ENCODE data around the gene ZNF726.
"Not testable (repeated sequence)": the region's sequence is repeated elsewhere in the genome, so short reads cannot be mapped to it uniquely, and the experiment has no call there.

The ZNF726 gene

GRCh38 chr19:23908165-23908564 lies 6.5 kb upstream of the ZNF726 start:
- TF ChIP-seq POLR2A (IDR thresholded peaks at IDR 0.05; ENCODE audit: low read length) (no peak), GATA1 (IDR thresholded peaks at IDR 0.05; ENCODE audit: low read depth, low read length) (no peak)
- no peak for DNase-seq

- no peak for DNase-seq
- no peak for TF ChIP-seq GATA1 (IDR thresholded peaks at IDR 0.05; ENCODE audit: low read depth, low read length)
- TF ChIP-seq POLR2A (IDR thresholded peaks at IDR 0.05; ENCODE audit: low read length): no peak
Observed at GRCh38 chr19:23909222-23909621, 5.5 kb upstream of the ZNF726 start.

GRCh38 chr19:23913931-23914330 lies 755 bp upstream of the ZNF726 start:
- no peak for DNase-seq
- TF ChIP-seq POLR2A (IDR thresholded peaks at IDR 0.05; ENCODE audit: low read length): no peak
- no peak for TF ChIP-seq GATA1 (IDR thresholded peaks at IDR 0.05; ENCODE audit: low read depth, low read length)

GRCh38 chr19:23916991-23917390 lies 2.3 kb downstream of the ZNF726 start:
- TF ChIP-seq POLR2A (IDR thresholded peaks at IDR 0.05; ENCODE audit: low read length) (no peak), GATA1 (IDR thresholded peaks at IDR 0.05; ENCODE audit: low read depth, low read length) (no peak)
- no peak for DNase-seq

GRCh38 chr19:23917856-23918255 lies 3.2 kb downstream of the ZNF726 start:
- DNase-seq: no peak

GRCh38 chr19:23925285-23925684 lies 10.6 kb downstream of the ZNF726 start:
- no peak for DNase-seq
- TF ChIP-seq GATA1 (IDR thresholded peaks at IDR 0.05; ENCODE audit: low read depth, low read length): no peak
- TF ChIP-seq POLR2A (IDR thresholded peaks at IDR 0.05; ENCODE audit: low read length): no peak

More at GRCh38 chr19:23917856-23918255, 3.2 kb downstream of the ZNF726 start:
- TF ChIP-seq GATA1 (IDR thresholded peaks at IDR 0.05; ENCODE audit: low read depth, low read length) (no peak), POLR2A (IDR thresholded peaks at IDR 0.05; ENCODE audit: low read length) (no peak)

- TF ChIP-seq POLR2A (IDR thresholded peaks at IDR 0.05; ENCODE audit: low read length) (no peak), GATA1 (IDR thresholded peaks at IDR 0.05; ENCODE audit: low read depth, low read length) (no peak)
- no peak for DNase-seq
Observed at GRCh38 chr19:23932878-23933277, 18.2 kb downstream of the ZNF726 start.

- not testable (repeated sequence) for DNase-seq
Observed at GRCh38 chr19:23937031-23937430, 22.3 kb downstream of the ZNF726 start.

GRCh38 chr19:23943411-23943810 lies 28.7 kb downstream of the ZNF726 start:
- no peak for TF ChIP-seq POLR2A (IDR thresholded peaks at IDR 0.05; ENCODE audit: low read length)
- TF ChIP-seq GATA1 (IDR thresholded peaks at IDR 0.05; ENCODE audit: low read depth, low read length): no peak
- DNase-seq: no peak

GRCh38 chr19:23946569-23946968 lies 31.9 kb downstream of the ZNF726 start:
- no peak for DNase-seq
- no peak for TF ChIP-seq GATA1 (IDR thresholded peaks at IDR 0.05; ENCODE audit: low read depth, low read length)
- no peak for TF ChIP-seq POLR2A (IDR thresholded peaks at IDR 0.05; ENCODE audit: low read length)

- no peak for DNase-seq
- TF ChIP-seq GATA1 (IDR thresholded peaks at IDR 0.05; ENCODE audit: low read depth, low read length) (no peak), POLR2A (IDR thresholded peaks at IDR 0.05; ENCODE audit: low read length) (no peak)
Observed at GRCh38 chr19:23949611-23950010, 34.9 kb downstream of the ZNF726 start.

GRCh38 chr19:23956051-23956450 lies 41.4 kb downstream of the ZNF726 start:
- TF ChIP-seq GATA1 (IDR thresholded peaks at IDR 0.05; ENCODE audit: low read depth, low read length) (no peak), POLR2A (IDR thresholded peaks at IDR 0.05; ENCODE audit: low read length) (no peak)
- no peak for DNase-seq

GRCh38 chr19:23957660-23958281 lies 43.1 kb downstream of the ZNF726 start:
- no peak for DNase-seq

GRCh38 chr19:23963396-23963795 lies 48.7 kb downstream of the ZNF726 start:
- not testable (repeated sequence) for DNase-seq

More at GRCh38 chr19:23957660-23958281, 43.1 kb downstream of the ZNF726 start:
- TF ChIP-seq GATA1 (IDR thresholded peaks at IDR 0.05; ENCODE audit: low read depth, low read length) (no peak), POLR2A (IDR thresholded peaks at IDR 0.05; ENCODE audit: low read length) (no peak)

- DNase-seq: not testable (repeated sequence)
Observed at GRCh38 chr19:23963881-23964280, 49.2 kb downstream of the ZNF726 start.

GRCh38 chr19:23964334-23964733 lies 49.6 kb downstream of the ZNF726 start:
- DNase-seq: not testable (repeated sequence)

Data from erythroblast (primary cell).